ENCODE results near the gene HS3ST1. TPM values are rescaled to one million over a fixed set of nuclear protein-coding genes. Genes with fewer than 3 reads are reported as not detected.

HS3ST1 gene
- total RNA-seq, 1 experiment from 2014 or later, result 134 TPM

DNA sequence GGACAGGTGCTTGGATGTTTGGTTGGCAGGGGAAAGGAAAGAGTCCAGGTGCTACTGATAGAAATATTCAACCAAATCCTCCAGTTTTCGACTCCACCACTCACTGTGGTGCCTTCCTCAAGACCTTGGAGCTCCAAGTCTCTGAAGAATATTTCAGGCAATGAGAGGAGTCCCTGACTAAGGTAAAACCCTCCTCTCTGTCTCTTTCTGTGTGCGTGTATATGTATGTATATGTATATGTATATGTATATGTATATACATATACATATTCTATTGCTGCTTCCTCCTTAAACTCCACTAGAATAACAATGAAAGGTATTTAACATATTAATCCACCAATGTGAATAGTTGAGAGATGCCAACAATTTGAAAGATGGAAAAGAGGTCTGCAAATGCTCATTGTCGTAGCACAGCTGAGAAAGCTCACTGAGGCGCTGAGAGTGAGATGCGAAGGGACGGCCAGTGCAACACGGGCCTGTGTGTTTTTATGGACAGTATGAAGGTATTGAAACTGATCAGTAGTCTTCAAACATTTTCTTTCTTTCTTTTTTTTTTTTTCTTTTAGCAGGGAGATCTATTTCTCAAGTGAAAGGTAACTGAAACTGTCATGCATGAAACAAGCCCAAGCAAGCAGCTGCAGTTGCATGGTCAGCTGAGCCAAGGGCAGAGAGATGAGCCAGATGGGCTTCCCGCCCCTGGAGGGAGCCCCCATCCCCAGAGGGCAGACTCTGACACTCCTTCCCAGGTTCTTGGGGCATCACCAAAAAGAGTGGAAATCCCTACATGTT, 41.1 kb upstream of the HS3ST1 start:
- no peak overlapping the region for H3K4me2 ChIP-seq (ENCODE audit: low read length)
- BruUV-seq (replicated peaks), result no TSS peak
- no peaks in the 10 kb centered on the region for H3K9me3 ChIP-seq (ENCODE audit: control insufficient read depth in 1 of 2, insufficient read depth in 1 of 2, low read depth in 1 of 2, low read length in 2 of 2)
- no peak for TF ChIP-seq POLR2AphosphoS5 (IDR thresholded peaks at IDR 0.05; ENCODE audit: low read depth, low read length)
- no peak for TF ChIP-seq EGR1 (IDR thresholded peaks at IDR 0.05; ENCODE audit: low read depth)
- TF ChIP-seq YY1 (IDR thresholded peaks at IDR 0.05; ENCODE audit: extremely low read depth, insufficient replicate concordance, low read depth, low read length), result no peak
- no peak for TF ChIP-seq FOSL1 (IDR thresholded peaks at IDR 0.05; ENCODE audit: low read depth)
- TF ChIP-seq, protein P1, sequence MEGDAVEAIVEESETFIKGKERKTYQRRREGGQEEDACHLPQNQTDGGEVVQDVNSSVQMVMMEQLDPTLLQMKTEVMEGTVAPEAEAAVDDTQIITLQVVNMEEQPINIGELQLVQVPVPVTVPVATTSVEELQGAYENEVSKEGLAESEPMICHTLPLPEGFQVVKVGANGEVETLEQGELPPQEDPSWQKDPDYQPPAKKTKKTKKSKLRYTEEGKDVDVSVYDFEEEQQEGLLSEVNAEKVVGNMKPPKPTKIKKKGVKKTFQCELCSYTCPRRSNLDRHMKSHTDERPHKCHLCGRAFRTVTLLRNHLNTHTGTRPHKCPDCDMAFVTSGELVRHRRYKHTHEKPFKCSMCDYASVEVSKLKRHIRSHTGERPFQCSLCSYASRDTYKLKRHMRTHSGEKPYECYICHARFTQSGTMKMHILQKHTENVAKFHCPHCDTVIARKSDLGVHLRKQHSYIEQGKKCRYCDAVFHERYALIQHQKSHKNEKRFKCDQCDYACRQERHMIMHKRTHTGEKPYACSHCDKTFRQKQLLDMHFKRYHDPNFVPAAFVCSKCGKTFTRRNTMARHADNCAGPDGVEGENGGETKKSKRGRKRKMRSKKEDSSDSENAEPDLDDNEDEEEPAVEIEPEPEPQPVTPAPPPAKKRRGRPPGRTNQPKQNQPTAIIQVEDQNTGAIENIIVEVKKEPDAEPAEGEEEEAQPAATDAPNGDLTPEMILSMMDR (IDR thresholded peaks at IDR 0.05 in 2 of 3, conservative IDR thresholded peaks at IDR 0.05 in 1 of 3; ENCODE audit: borderline replicate concordance in 1 of 3, insufficient read depth in 1 of 3, low read depth in 2 of 3, low read length in 2 of 3), result no peak
- TF ChIP-seq, protein P2, sequence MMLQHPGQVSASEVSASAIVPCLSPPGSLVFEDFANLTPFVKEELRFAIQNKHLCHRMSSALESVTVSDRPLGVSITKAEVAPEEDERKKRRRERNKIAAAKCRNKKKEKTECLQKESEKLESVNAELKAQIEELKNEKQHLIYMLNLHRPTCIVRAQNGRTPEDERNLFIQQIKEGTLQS (IDR thresholded peaks at IDR 0.05), result no peak
- no peak for TF ChIP-seq JUND (IDR thresholded peaks at IDR 0.05)
- DNase-seq (ENCODE audit: low read depth, low spot score) (no peak), ATAC-seq (no peak)
- H3K27ac ChIP-seq (ENCODE audit: low read depth, low read length), result no peak overlapping the region
- no peak overlapping the region for H3K9ac ChIP-seq (ENCODE audit: low read length)
- no peak overlapping the region for H2AFZ ChIP-seq (ENCODE audit: low read depth, low read length, poor library complexity, severe bottlenecking)
- no peaks in the 10 kb centered on the region for H4K20me1 ChIP-seq (ENCODE audit: insufficient read depth)
- H3K27me3 ChIP-seq (ENCODE audit: insufficient read depth, low read length), result no peaks in the 10 kb centered on the region
- no peaks in the 10 kb centered on the region for H3K79me2 ChIP-seq (ENCODE audit: insufficient read depth, low read length)
- ChIA-PET CTCF (no interaction called here), RAD21 (ENCODE audit: low non-redundant PET in 1 of 2, low total read pairs in 2 of 2, uncharacterized antibody in 2 of 2, unreplicated experiment in 2 of 2) (no interaction called here), POLR2A (interaction anchor here (0.7 kb wide), 1 partner anchor 154 kb away, joined by 3 read pairs; no protein-coding TSS in a partner anchor)
- no peak overlapping the region for H3K4me3 ChIP-seq (replicated peaks in 1 of 2; ENCODE audit: low read depth in 1 of 2, low read length in 2 of 2)
- H3K36me3 ChIP-seq (ENCODE audit: control insufficient read depth in 1 of 2, insufficient read depth in 2 of 2, low read length in 2 of 2), result no peaks in the 10 kb centered on the region
- no peaks in the 10 kb centered on the region for H3K9me2 ChIP-seq (ENCODE audit: insufficient read depth)
- peaks cover 0 to 16% of the 10 kb centered on the region in 2 experiments; a peak in 1 of 4 replicates for H3K4me1 ChIP-seq (ENCODE audit: control insufficient read depth in 1 of 2, insufficient read depth in 2 of 2, low read length in 2 of 2)
- intact Hi-C loops (cut with micrococcal nuclease), result no loop called here

Measured in HCT116 (cell line).